Activated CD8-positive, alpha-beta T cell treated with anti-CD3 and anti-CD28 coated beads for 36 hours (primary cell): ENCODE measurements around the gene INKA2. TPM values are rescaled to one million over a fixed set of nuclear protein-coding genes. Genes with fewer than 3 reads are reported as not detected.

Experiments
- ATAC-seq: fragments of 200-7000 bp; cut with Tn5 transposase; one replicate; pipeline ENCODE4 v1.10.0; 2021; ENCODE audit warnings: mild to moderate bottlenecking, moderate library complexity
- CTCF ChIA-PET: fragments of 350-600 bp; sonication (Branson Sonifier 250); formaldehyde crosslinking; loops from one replicate; lab custom pipeline; 2021; ENCODE audit warnings: antibody characterized with exemption; lab: Charles Lee
- POLR2A ChIA-PET: fragments of 350-600 bp; sonication (Branson Sonifier 250); formaldehyde crosslinking; loops from one replicate; lab custom pipeline; 2021; ENCODE audit warnings: antibody characterized with exemption; lab: Charles Lee
- DNase-seq: peaks from one replicate; pipeline ENCODE4 v3.0.0-alpha.2; 2020
- H3K27ac Mint-ChIP-seq: one replicate; pipeline ENCODE4 v1.8.0; 2021; ENCODE audit warnings: mild to moderate bottlenecking, mixed read lengths
- H3K27me3 Mint-ChIP-seq: one replicate; pipeline ENCODE4 v1.8.0; 2021; ENCODE audit warnings: mixed read lengths
- H3K36me3 Mint-ChIP-seq: one replicate; pipeline ENCODE4 v1.8.0; 2021; ENCODE audit warnings: low read depth, mixed read lengths
- H3K4me1 Mint-ChIP-seq: one replicate; pipeline ENCODE4 v1.8.0; 2021; ENCODE audit warnings: low read depth, mixed read lengths
- H3K4me3 Mint-ChIP-seq: one replicate; pipeline ENCODE4 v1.8.0; 2021; ENCODE audit warnings: mild to moderate bottlenecking, moderate library complexity, mixed read lengths
- H3K9me3 Mint-ChIP-seq: one replicate; pipeline ENCODE4 v1.8.0; 2021; ENCODE audit warnings: mixed read lengths
- CTCF ChIP-seq: fragments of 200-600 bp; IDR thresholded peaks from one replicate; pipeline ENCODE4 v1.8.0; 2022; ENCODE audit warnings: antibody characterized with exemption, mild to moderate bottlenecking
- intact Hi-C: fragments of 100-400 bp; cut with micrococcal nuclease; formaldehyde crosslinking; loops from one replicate; pipeline ENCODE4 v1.10.0; 2022
- total RNA-seq, 2 experiments: library from RNA; stranded (reverse); gene quantifications; one replicate each; pipeline ENCODE4 v1.2.3, GENCODE V29; 2021

The INKA2 gene
- total RNA-seq, 2 experiments from 2014 or later, result 1.7 to 2.3 TPM

- no peak for TF ChIP-seq CTCF
- H3K36me3 Mint-ChIP-seq, result peaks cover 59% of the 10 kb centered on the region
- intact Hi-C loops, result no loop called here
- DNase-seq (no peak), ATAC-seq (no peak)
- H3K27me3 Mint-ChIP-seq, result no peaks in the 10 kb centered on the region
- ChIA-PET POLR2A (interaction anchor here (1.4 kb wide), 1 partner anchor 25 kb away, joined by 3 read pairs; no protein-coding TSS in a partner anchor), CTCF (interaction anchor here (0.8 to 1.6 kb wide), 3 partner anchors 48 to 267 kb away, joined by 3 to 6 read pairs (median 3); no protein-coding TSS in a partner anchor)
- H3K4me3 Mint-ChIP-seq, result no peak overlapping the region
- peaks cover 24% of the 10 kb centered on the region for H3K4me1 Mint-ChIP-seq
- H3K9me3 Mint-ChIP-seq, result no peaks in the 10 kb centered on the region
- H3K27ac Mint-ChIP-seq, result no peak overlapping the region
These were observed 23.1 kb upstream of the INKA2 start for GRCh38 chr1:111762332-111762731.

- ChIA-PET POLR2A (interaction anchor here (1.4 kb wide), 1 partner anchor 25 kb away, joined by 3 read pairs; no protein-coding TSS in a partner anchor), CTCF (interaction anchor here (1.1 to 1.6 kb wide), 2 partner anchors 47 to 254 kb away, joined by 3 to 6 read pairs; no protein-coding TSS in a partner anchor)
- Mint-ChIP-seq H3K27ac (no peak overlapping the region), H3K4me3 (no peak overlapping the region), H3K27me3 (no peaks in the 10 kb centered on the region), H3K36me3 (peaks cover 60% of the 10 kb centered on the region), H3K9me3 (no peaks in the 10 kb centered on the region), H3K4me1 (peaks cover 29% of the 10 kb centered on the region)
- no peak for TF ChIP-seq CTCF
- intact Hi-C loops, result no loop called here
- DNase-seq, result no peak
- no peak for ATAC-seq
These were observed 22.5 kb upstream of the INKA2 start for GRCh38 chr1:111761717-111762116.

GRCh38 chr1:111758373-111758772 is 19.2 kb upstream of the INKA2 start:
- Mint-ChIP-seq H3K36me3 (peaks cover 44% of the 10 kb centered on the region), H3K4me3 (peak overlapping the region; percentile 34), H3K9me3 (no peaks in the 10 kb centered on the region), H3K27me3 (no peaks in the 10 kb centered on the region), H3K27ac (peak overlapping the region; percentile 53), H3K4me1 (peaks cover 40% of the 10 kb centered on the region)
- intact Hi-C loops, result loop anchor here (5.0 kb wide), 1 partner anchor 251 kb away; no protein-coding TSS in a partner anchor
- ChIA-PET CTCF (interaction anchor here (1.8 kb wide), 1 partner anchor 276 kb away, joined by 3 read pairs; no protein-coding TSS in a partner anchor), POLR2A (interaction anchor here (3.5 kb wide), 1 partner anchor 9 kb away, joined by 13 read pairs; no protein-coding TSS in a partner anchor)
- DNase-seq (no peak), ATAC-seq (no peak)
- TF ChIP-seq CTCF, result no peak

- Mint-ChIP-seq H3K9me3 (no peaks in the 10 kb centered on the region), H3K27ac (peak overlapping the region; percentile 98), H3K27me3 (no peaks in the 10 kb centered on the region), H3K4me1 (peaks cover 38% of the 10 kb centered on the region), H3K36me3 (peaks cover 31% of the 10 kb centered on the region), H3K4me3 (peak overlapping the region; percentile 88)
- DNase-seq, result no peak
- POLR2A ChIA-PET, result interaction anchor here (1.4 to 3.5 kb wide), 4 partner anchors 11 to 252 kb away, joined by 3 to 13 read pairs (median 6); no protein-coding TSS in a partner anchor
- ATAC-seq, result peak; percentile 7
- TF ChIP-seq CTCF, result no peak
- CTCF ChIA-PET, result interaction anchor here (0.8 to 3.0 kb wide), 12 partner anchors 9 to 314 kb away, joined by 3 to 25 read pairs (median 6); partner anchors contain the start of genes ATP5PB and WDR77
- intact Hi-C loops, result loop anchor here (5.0 kb wide), 1 partner anchor 249 kb away; no protein-coding TSS in a partner anchor
These were observed 16.9 kb upstream of the INKA2 start for GRCh38 chr1:111756124-111756513.
